Progenitor cell of endocrine pancreas (in vitro differentiated cells): ENCODE measurements around the gene TMPRSS11A. TPM values are rescaled to one million over a fixed set of nuclear protein-coding genes. Genes with fewer than 3 reads are reported as not detected.
A peak's percentile ranks its signal among the peaks of the same experiment; 100 is the strongest.

Source experiments
- DNase-seq: peaks from one replicate; pipeline ENCODE4 v3.0.0; 2021; ENCODE audit warnings: low spot score; ENCODE audit not compliant: unreplicated experiment
- H3K27ac Mint-ChIP-seq: 2 replicates; pipeline ENCODE4 v1.8.0; 2021; ENCODE audit warnings: mild to moderate bottlenecking, moderate library complexity, mixed read lengths
- H3K27me3 Mint-ChIP-seq: 2 replicates; pipeline ENCODE4 v1.8.0; 2021; ENCODE audit warnings: mixed read lengths
- H3K36me3 Mint-ChIP-seq: 2 replicates; pipeline ENCODE4 v1.8.0; 2022; ENCODE audit warnings: mixed read lengths; ENCODE audit not compliant: insufficient read depth
- H3K4me1 Mint-ChIP-seq: 2 replicates; pipeline ENCODE4 v1.8.0; 2021; ENCODE audit warnings: low read depth, mixed read lengths
- H3K4me3 Mint-ChIP-seq: 2 replicates; pipeline ENCODE4 v1.8.0; 2021; ENCODE audit warnings: low read depth, mild to moderate bottlenecking, moderate library complexity, mixed read lengths
- H3K9me3 Mint-ChIP-seq: 2 replicates; pipeline ENCODE4 v1.8.0; 2021; ENCODE audit warnings: low read depth, mixed read lengths
- total RNA-seq: library from RNA; stranded (reverse); gene quantifications from 2 replicates; pipeline ENCODE4 v1.2.1, GENCODE V29; 2021
- TF ChIP-seq, protein P1 (sequence below): fragments of 200-600 bp; sonication (generic); IDR thresholded peaks from one replicate; pipeline ENCODE4 v1.5.0; 2021; ENCODE audit warnings: antibody characterized with exemption, mild to moderate bottlenecking; ENCODE audit not compliant: unreplicated experiment

The TMPRSS11A gene
- total RNA-seq, 1 donor from 2014 or later, result not detected

DNA sequence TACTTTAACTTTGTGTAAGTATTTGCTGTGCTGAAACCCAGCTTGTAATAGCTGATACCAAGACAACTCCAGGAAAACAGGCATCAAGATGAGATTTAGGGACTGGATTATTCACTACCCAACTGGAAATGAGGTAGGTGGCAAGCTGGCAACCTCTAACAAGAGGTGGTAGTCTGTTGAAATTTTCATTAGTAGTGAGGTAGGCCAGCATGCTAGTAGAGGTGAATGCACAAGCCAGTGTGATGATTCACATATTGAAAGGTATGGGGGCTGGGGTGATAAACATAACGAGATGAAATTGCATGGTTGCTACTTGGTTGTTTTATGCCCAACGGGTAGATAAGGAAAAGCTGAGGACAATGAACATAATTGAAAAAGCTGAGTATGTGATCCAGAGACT, 71.0 kb downstream of the TMPRSS11A start:
- H3K27ac Mint-ChIP-seq, result no peak overlapping the region
- DNase-seq, result no peak
- no peaks in the 10 kb centered on the region for H3K27me3 Mint-ChIP-seq
- TF ChIP-seq, protein P1, sequence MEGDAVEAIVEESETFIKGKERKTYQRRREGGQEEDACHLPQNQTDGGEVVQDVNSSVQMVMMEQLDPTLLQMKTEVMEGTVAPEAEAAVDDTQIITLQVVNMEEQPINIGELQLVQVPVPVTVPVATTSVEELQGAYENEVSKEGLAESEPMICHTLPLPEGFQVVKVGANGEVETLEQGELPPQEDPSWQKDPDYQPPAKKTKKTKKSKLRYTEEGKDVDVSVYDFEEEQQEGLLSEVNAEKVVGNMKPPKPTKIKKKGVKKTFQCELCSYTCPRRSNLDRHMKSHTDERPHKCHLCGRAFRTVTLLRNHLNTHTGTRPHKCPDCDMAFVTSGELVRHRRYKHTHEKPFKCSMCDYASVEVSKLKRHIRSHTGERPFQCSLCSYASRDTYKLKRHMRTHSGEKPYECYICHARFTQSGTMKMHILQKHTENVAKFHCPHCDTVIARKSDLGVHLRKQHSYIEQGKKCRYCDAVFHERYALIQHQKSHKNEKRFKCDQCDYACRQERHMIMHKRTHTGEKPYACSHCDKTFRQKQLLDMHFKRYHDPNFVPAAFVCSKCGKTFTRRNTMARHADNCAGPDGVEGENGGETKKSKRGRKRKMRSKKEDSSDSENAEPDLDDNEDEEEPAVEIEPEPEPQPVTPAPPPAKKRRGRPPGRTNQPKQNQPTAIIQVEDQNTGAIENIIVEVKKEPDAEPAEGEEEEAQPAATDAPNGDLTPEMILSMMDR, result no peak
- H3K9me3 Mint-ChIP-seq, result no peaks in the 10 kb centered on the region
- H3K36me3 Mint-ChIP-seq, result no peaks in the 10 kb centered on the region
- no peaks in the 10 kb centered on the region for H3K4me1 Mint-ChIP-seq
- H3K4me3 Mint-ChIP-seq, result no peak overlapping the region

- Mint-ChIP-seq H3K4me1 (no peaks in the 10 kb centered on the region), H3K27me3 (no peaks in the 10 kb centered on the region), H3K9me3 (no peaks in the 10 kb centered on the region), H3K4me3 (no peak overlapping the region), H3K36me3 (no peaks in the 10 kb centered on the region), H3K27ac (peak overlapping the region; percentile 26)
- TF ChIP-seq, protein P1, result no peak
- DNase-seq, result no peak
Observed at GRCh38 chr4:67891645-67892044, 71.6 kb downstream of the TMPRSS11A start.

GRCh38 chr4:67886281-67886680, 77.0 kb downstream of the TMPRSS11A start:
- no peak overlapping the region for H3K4me3 Mint-ChIP-seq
- H3K4me1 Mint-ChIP-seq, result no peaks in the 10 kb centered on the region
- DNase-seq, result no peak
- H3K27ac Mint-ChIP-seq, result no peak overlapping the region
- TF ChIP-seq, protein P1, result no peak
- no peaks in the 10 kb centered on the region for H3K27me3 Mint-ChIP-seq
- no peaks in the 10 kb centered on the region for H3K9me3 Mint-ChIP-seq
- no peaks in the 10 kb centered on the region for H3K36me3 Mint-ChIP-seq

GRCh38 chr4:67885762-67886161, 77.5 kb downstream of the TMPRSS11A start:
- no peak overlapping the region for H3K4me3 Mint-ChIP-seq
- H3K9me3 Mint-ChIP-seq, result no peaks in the 10 kb centered on the region
- H3K36me3 Mint-ChIP-seq, result no peaks in the 10 kb centered on the region
- DNase-seq, result no peak
- no peaks in the 10 kb centered on the region for H3K27me3 Mint-ChIP-seq
- TF ChIP-seq, protein P1, result no peak
- H3K27ac Mint-ChIP-seq, result no peak overlapping the region
- H3K4me1 Mint-ChIP-seq, result no peaks in the 10 kb centered on the region

DNA sequence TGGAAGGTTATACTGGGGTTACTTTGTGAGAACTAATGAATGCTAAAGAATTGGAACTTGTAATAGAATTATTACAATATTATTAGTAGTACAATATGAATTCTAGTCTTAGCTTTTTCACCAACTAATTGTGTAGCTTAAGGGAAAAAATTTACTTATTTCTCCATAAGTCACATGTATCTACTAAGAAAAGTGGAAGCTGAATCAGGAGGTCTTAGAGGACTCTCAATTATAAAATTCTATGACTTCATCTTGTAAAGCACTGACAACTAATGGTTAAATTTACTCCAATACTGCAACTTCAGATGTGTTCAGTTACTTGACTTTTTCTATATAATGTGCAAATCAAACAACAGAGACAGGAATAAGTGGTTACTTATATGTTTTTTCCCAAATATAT, 78.6 kb downstream of the TMPRSS11A start:
- H3K36me3 Mint-ChIP-seq, result no peaks in the 10 kb centered on the region
- no peaks in the 10 kb centered on the region for H3K27me3 Mint-ChIP-seq
- no peaks in the 10 kb centered on the region for H3K4me1 Mint-ChIP-seq
- H3K9me3 Mint-ChIP-seq, result no peaks in the 10 kb centered on the region
- no peak for DNase-seq
- no peak overlapping the region for H3K4me3 Mint-ChIP-seq
- H3K27ac Mint-ChIP-seq, result no peak overlapping the region
- TF ChIP-seq, protein P1, result no peak
